ENCODE data around the gene CRX. TPM values are rescaled to one million over a fixed set of nuclear protein-coding genes. Genes with fewer than 3 reads are reported as not detected.
"Not testable (repeated sequence)": the region's sequence is repeated elsewhere in the genome, so short reads cannot be mapped to it uniquely, and the experiment has no call there.

CRX gene
- total and polyA plus RNA-seq, 10 donors = 0.09 TPM; not detected in 9

- peaks cover 0 to 9% (median 2%) of the 10 kb centered on the region in 8 donors for H3K9me3 ChIP-seq
- no peaks in the 10 kb centered on the region for H3K36me3 ChIP-seq
- H3K4me1 ChIP-seq = peaks cover 0 to 10% (median 0%) of the 10 kb centered on the region in 6 donors
- no peak for TF ChIP-seq POLR2AphosphoS5 (IDR thresholded peaks at IDR 0.05)
- 65 to 89% (median 67%) methylated on average over 10 of the region's 10 CpGs for WGBS, 5 donors
- DNase-seq = no peak
- no peak overlapping the region for H3K27ac ChIP-seq
- no peak overlapping the region for H3K4me3 ChIP-seq
- peaks cover 0 to 14% (median 0%) of the 10 kb centered on the region in 7 donors for H3K27me3 ChIP-seq (replicated peaks in 1 of 7)
- intact Hi-C loops (cut with DNase I; ENCODE audit: low total_unique reads) = no loop called here
Observed at GRCh38 chr19:47865166-47865565, 43.4 kb downstream of the CRX start.

GRCh38 chr19:47878906-47879305, 57.2 kb downstream of the CRX start:
- H3K4me1 ChIP-seq = no peaks in the 10 kb centered on the region
- no peaks in the 10 kb centered on the region for H3K36me3 ChIP-seq
- WGBS, 5 donors = 67 to 96% (median 81%) methylated on average over 4 of the region's 4 CpGs
- peaks cover 0 to 29% (median 0%) of the 10 kb centered on the region in 7 donors for H3K27me3 ChIP-seq (replicated peaks in 1 of 7)
- TF ChIP-seq POLR2A (IDR thresholded peaks at IDR 0.05) = no peak
- TF ChIP-seq POLR2AphosphoS5 (IDR thresholded peaks at IDR 0.05) = no peak
- no peak for TF ChIP-seq CTCF (IDR thresholded peaks at IDR 0.05 in 8 of 11, conservative IDR thresholded peaks at IDR 0.05 in 3 of 11)
- no peak overlapping the region for H3K4me3 ChIP-seq
- intact Hi-C loops (cut with DNase I; ENCODE audit: low total_unique reads) = no loop called here
- no peak for DNase-seq
- peaks cover 0 to 4% (median 0%) of the 10 kb centered on the region in 8 donors for H3K9me3 ChIP-seq
- no peak overlapping the region for H3K27ac ChIP-seq

- peak in 1 of 3 donors; percentile 16 for TF ChIP-seq POLR2AphosphoS5 (IDR thresholded peaks at IDR 0.05)
- H3K27me3 ChIP-seq (replicated peaks in 1 of 7) = peaks cover 0 to 24% (median 0%) of the 10 kb centered on the region in 7 donors
- H3K9me3 ChIP-seq; H3K27ac ChIP-seq; H3K4me3 ChIP-seq; DNase-seq; H3K36me3 ChIP-seq; H3K4me1 ChIP-seq; intact Hi-C loops (cut with DNase I; ENCODE audit: low total_unique reads): not testable (repeated sequence)
- WGBS, 5 donors = 44 to 75% (median 58%) methylated on average over 3 to 4 of the region's 4 CpGs
Observed at GRCh38 chr19:47879385-47879784, 57.6 kb downstream of the CRX start.

GRCh38 chr19:47881757-47882156, 60.0 kb downstream of the CRX start:
- Histone ChIP-seq H3K27ac (no peak overlapping the region), H3K4me3 (no peak overlapping the region), H3K9me3 (peaks cover 0 to 4% (median 0%) of the 10 kb centered on the region in 8 donors), H3K27me3 (replicated peaks in 1 of 7) (peaks cover 0 to 25% (median 0%) of the 10 kb centered on the region in 7 donors), H3K4me1 (no peaks in the 10 kb centered on the region), H3K36me3 (no peaks in the 10 kb centered on the region)
- WGBS, 5 donors = 75 to 81% (median 77%) methylated on average over 5 of the region's 5 CpGs
- no peak for DNase-seq
- intact Hi-C loops (cut with DNase I; ENCODE audit: low total_unique reads) = no loop called here
- TF ChIP-seq POLR2AphosphoS5 (IDR thresholded peaks at IDR 0.05) (no peak), CTCF (IDR thresholded peaks at IDR 0.05 in 8 of 11, conservative IDR thresholded peaks at IDR 0.05 in 3 of 11) (no peak), POLR2A (IDR thresholded peaks at IDR 0.05) (no peak)

- Histone ChIP-seq H3K4me1 (no peaks in the 10 kb centered on the region), H3K27ac (no peak overlapping the region), H3K27me3 (replicated peaks in 1 of 7) (peaks cover 0 to 22% (median 0%) of the 10 kb centered on the region in 7 donors), H3K36me3 (no peaks in the 10 kb centered on the region), H3K9me3 (peaks cover 0 to 4% (median 0%) of the 10 kb centered on the region in 8 donors), H3K4me3 (no peak overlapping the region)
- DNase-seq = no peak
- WGBS, 5 donors = 74 to 92% (median 85%) methylated on average over 3 of the region's 3 CpGs
- intact Hi-C loops (cut with DNase I; ENCODE audit: low total_unique reads) = no loop called here
- TF ChIP-seq POLR2AphosphoS5 (IDR thresholded peaks at IDR 0.05) = no peak
- TF ChIP-seq CTCF (IDR thresholded peaks at IDR 0.05 in 8 of 11, conservative IDR thresholded peaks at IDR 0.05 in 3 of 11) = no peak
- no peak for TF ChIP-seq POLR2A (IDR thresholded peaks at IDR 0.05)
Observed at GRCh38 chr19:47882890-47883289, 61.2 kb downstream of the CRX start.

All from spleen (tissue), 11 donors.